NB4 (cell line): ENCODE data around the gene INPP5A.
"Not testable (repeated sequence)": the region's sequence is repeated elsewhere in the genome, so short reads cannot be mapped to it uniquely, and the experiment has no call there.

ENCODE experiments used
- DNase-seq: peaks from one replicate; pipeline ENCODE4 v3.0.0; 2010; ENCODE audit warnings: low read depth
- H3K4me3 ChIP-seq: one replicate; pipeline ENCODE4 v1.5.1; 2011; ENCODE audit warnings: mild to moderate bottlenecking, low read depth, low read length, moderate library complexity
- CTCF ChIP-seq: IDR thresholded peaks from one replicate; pipeline ENCODE4 v1.5.1; 2012; ENCODE audit warnings: low read depth, low read length
- MAX ChIP-seq: IDR thresholded peaks from 2 replicates; pipeline ENCODE4 v1.6.1; 2011; ENCODE audit warnings: low read depth, low read length
- MYC ChIP-seq: IDR thresholded peaks from 2 replicates; pipeline ENCODE4 v1.6.1; 2011; ENCODE audit warnings: low read depth, low read length
- POLR2A ChIP-seq: IDR thresholded peaks from 2 replicates; pipeline ENCODE4 v1.6.1; 2011; ENCODE audit warnings: mild to moderate bottlenecking; ENCODE audit not compliant: insufficient read length; ENCODE audit errors: extremely low read depth

The INPP5A gene, protein sequence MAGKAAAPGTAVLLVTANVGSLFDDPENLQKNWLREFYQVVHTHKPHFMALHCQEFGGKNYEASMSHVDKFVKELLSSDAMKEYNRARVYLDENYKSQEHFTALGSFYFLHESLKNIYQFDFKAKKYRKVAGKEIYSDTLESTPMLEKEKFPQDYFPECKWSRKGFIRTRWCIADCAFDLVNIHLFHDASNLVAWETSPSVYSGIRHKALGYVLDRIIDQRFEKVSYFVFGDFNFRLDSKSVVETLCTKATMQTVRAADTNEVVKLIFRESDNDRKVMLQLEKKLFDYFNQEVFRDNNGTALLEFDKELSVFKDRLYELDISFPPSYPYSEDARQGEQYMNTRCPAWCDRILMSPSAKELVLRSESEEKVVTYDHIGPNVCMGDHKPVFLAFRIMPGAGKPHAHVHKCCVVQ

GRCh38 chr10:132537684-132538001 is at the start of gene INPP5A:
TSS of gene INPP5A (plus strand) at chr10:132537787. CDS start at chr10:132538097, 310 bp downstream.
- DNase-seq: no peak
- TF ChIP-seq CTCF: no peak
- TF ChIP-seq MAX: no peak
- TF ChIP-seq POLR2A: peak; percentile 63
- TF ChIP-seq MYC: no peak
- peak within 1 kb of the TSS; percentile 92 for H3K4me3 ChIP-seq

- H3K4me3 ChIP-seq: no peak overlapping the region
- DNase-seq: no peak
- TF ChIP-seq POLR2A: no peak
- no peak for TF ChIP-seq MAX
- no peak for TF ChIP-seq MYC
- TF ChIP-seq CTCF: no peak
Observed at GRCh38 chr10:132488231-132488821, 49.3 kb upstream of the INPP5A start.

GRCh38 chr10:132489053-132489703 is 48.4 kb upstream of the INPP5A start:
- H3K4me3 ChIP-seq: no peak overlapping the region
- DNase-seq: no peak
- TF ChIP-seq POLR2A: no peak
- no peak for TF ChIP-seq MAX
- no peak for TF ChIP-seq CTCF
- no peak for TF ChIP-seq MYC

GRCh38 chr10:132489704-132490534 is 47.7 kb upstream of the INPP5A start:
- TF ChIP-seq CTCF: no peak
- TF ChIP-seq POLR2A: no peak
- TF ChIP-seq MAX: no peak
- no peak for TF ChIP-seq MYC
- no peak for DNase-seq
- H3K4me3 ChIP-seq: no peak overlapping the region

DNA sequence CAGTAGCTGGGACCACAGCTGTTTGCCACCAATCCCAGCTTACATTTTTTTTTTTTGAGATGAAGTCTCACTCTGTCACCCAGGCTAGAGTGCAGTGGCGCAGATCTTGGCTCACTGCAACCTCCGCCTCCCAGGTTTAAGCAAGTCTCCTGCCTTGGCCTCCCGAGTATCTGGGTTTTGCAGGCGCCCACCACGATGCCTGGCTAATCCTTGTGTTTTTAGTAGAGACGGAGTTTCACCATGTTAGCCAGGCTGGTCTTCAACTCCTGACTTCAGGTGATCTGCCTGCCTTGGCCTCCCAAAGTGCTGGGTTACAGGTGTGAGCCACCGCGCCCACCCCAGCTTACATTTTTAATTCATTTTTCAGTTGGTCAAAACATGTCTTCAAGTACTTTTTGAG is 46.1 kb upstream of the INPP5A start:
- not testable (repeated sequence) for DNase-seq, H3K4me3 ChIP-seq
